ENCODE measurements around the gene ATP5F1D.
"Not testable (repeated sequence)": the region's sequence is repeated elsewhere in the genome, so short reads cannot be mapped to it uniquely, and the experiment has no call there.

Gene ATP5F1D

DNA sequence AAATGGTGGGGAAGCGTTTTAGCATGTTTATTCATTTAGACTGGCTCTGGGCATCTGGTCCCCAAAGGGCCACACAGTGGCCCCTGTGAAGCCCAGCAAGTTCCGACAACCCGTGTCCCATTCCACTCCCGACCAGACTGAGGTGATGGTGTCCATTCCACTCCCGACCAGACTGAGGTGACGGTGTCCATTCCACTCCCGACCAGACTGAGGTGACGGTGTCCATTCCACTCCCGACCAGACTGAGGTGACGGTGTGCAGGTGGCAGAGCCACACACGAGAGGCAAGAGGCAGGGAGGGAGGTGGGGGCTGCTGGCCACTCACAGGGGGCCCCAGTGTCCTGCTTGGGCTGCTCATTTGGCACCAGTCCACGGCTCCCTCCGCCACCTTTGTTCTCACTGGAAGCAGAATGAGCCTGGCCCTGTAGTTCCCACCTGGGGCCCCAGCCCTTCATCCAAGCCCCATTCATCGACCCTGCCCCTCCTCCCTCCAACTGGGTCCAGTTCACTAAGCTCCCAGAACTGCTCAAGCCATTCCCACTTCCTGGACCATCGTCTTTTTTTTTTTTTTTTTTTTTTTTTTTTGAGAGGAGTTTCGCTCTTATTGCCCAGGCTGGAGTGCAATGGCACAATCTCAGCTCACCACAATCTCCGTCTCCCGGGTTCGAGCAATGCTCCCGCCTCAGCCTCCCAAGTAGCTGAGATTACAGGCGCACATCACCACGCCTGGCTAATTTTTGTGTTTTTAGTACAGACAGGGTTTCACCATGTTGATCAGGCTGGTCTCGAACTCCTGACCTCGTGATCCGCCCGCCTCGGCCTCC, 4.9 kb downstream of the ATP5F1D start:
- not testable (repeated sequence) for H3K4me3 Mint-ChIP-seq; H3K36me3 Mint-ChIP-seq (ENCODE audit: low read depth)

DNA sequence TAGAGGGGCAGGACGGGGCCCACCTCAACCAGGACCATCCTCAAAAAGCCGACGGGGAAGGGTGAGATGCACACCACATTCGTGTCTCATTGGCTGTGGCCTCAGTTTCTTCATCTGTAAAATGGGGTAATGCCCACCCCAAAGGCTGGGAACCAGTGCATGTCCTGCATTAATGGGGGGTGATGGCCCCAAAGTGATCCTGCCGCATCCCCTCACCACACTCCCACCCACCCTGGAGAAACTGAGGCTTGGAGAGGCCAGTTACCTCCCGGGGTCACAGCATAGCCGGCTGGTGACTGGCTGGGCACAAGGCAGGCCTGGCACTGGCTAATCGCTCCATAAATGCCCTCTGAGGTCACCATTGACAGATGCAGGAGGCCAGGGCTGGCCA, 6.2 kb downstream of the ATP5F1D start:
- peaks cover 16% of the 10 kb centered on the region for H3K4me1 Mint-ChIP-seq (ENCODE audit: low read depth)
- peaks cover 13% of the 10 kb centered on the region for H3K36me3 Mint-ChIP-seq (ENCODE audit: low read depth)
- no peaks in the 10 kb centered on the region for H3K9me3 Mint-ChIP-seq
- H3K27ac Mint-ChIP-seq, result no peak overlapping the region
- H3K4me3 Mint-ChIP-seq, result peak overlapping the region; percentile 23
- no peaks in the 10 kb centered on the region for H3K27me3 Mint-ChIP-seq

More for the DNA sequence above, 4.9 kb downstream of the ATP5F1D start:
- H3K4me1 Mint-ChIP-seq (ENCODE audit: low read depth), result peaks cover 23% of the 10 kb centered on the region
- not testable (repeated sequence) for H3K27me3 Mint-ChIP-seq, H3K27ac Mint-ChIP-seq, H3K9me3 Mint-ChIP-seq

- peaks cover 14% of the 10 kb centered on the region for H3K36me3 Mint-ChIP-seq (ENCODE audit: low read depth)
- no peaks in the 10 kb centered on the region for H3K9me3 Mint-ChIP-seq
- peak within 1 kb of the TSS; percentile 79 for H3K4me3 Mint-ChIP-seq
- no peaks in the 10 kb centered on the region for H3K27me3 Mint-ChIP-seq
- H3K27ac Mint-ChIP-seq, result peak within 1 kb of the TSS; percentile 77
- H3K4me1 Mint-ChIP-seq (ENCODE audit: low read depth), result peaks cover 12% of the 10 kb centered on the region
Measured at GRCh38 chr19:1248139-1248785, 6.7 kb downstream of the ATP5F1D start, which contains the start of gene MIDN. Gene MIDN, plus strand, starts transcription at chr19:1248583. Its CDS starts 1,714 bp downstream, at chr19:1250297.

DNA sequence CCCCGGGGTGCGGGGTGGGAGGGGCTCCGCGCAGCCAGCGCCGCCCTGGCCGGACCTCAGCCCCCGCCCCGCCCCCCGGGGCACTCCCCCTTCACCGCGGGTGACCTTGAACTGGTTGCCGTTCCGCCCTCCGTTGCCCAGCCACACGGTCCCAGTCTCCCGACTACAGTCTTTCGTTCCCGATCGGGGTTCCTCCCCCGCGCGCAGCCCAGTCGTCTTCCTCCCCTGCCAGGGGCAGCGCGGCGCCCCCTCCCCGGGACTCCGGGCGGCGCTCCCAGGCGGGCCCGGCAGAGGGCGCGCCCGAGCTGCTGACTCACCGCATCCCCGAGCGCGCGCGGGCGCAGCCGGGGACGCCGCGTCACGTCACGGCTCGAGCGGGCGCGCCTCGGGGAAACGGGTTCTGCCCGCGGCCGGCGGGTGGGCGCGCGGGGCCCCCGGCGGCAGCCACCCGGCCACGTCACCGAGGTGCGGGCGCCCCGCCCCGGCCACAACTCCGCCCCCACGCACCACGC, 7.3 kb downstream of the ATP5F1D start:
- H3K36me3 Mint-ChIP-seq (ENCODE audit: low read depth), result peaks cover 17% of the 10 kb centered on the region
- peak overlapping the region; percentile 77 for H3K27ac Mint-ChIP-seq
- H3K27me3 Mint-ChIP-seq, result no peaks in the 10 kb centered on the region

DNA sequence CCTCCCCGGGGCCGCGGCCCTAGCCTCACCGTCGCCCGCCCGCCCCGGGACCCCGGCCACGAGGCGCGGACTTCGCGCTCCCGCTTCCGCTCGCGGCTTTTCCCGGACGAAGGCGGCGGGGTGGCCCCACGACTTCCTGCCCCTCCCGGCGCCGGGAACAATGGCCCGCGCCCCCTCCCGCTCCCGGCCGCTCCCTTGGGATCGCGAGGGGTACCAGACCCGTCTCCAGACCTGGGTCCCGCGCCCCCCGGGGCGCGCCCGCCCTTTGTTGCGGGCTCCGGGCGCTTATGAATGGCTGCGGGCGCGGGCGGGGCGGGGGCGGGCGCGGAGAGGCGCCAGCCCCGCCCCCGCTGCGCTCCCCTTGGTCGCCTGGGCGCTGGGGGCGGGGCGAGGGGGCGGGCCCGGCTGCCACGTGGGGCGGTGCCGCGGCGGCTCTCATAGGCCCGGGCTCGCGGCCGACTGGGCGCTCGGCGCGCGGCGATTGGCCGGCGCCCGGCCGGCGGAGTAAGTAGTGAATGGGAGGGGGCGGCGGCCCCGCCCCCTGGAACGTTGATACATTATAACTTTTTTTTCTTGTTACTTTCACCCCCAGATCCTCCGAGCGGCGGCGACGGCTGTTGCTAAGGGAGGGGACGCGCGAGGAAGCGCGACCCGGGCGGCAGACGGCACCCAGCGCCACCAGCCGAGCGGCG, 7.9 kb downstream of the ATP5F1D start:
- Mint-ChIP-seq H3K4me3 (peak overlapping the region; percentile 79), H3K4me1 (ENCODE audit: low read depth) (peaks cover 11% of the 10 kb centered on the region), H3K27ac (peak overlapping the region; percentile 71), H3K36me3 (ENCODE audit: low read depth) (peaks cover 18% of the 10 kb centered on the region), H3K27me3 (no peaks in the 10 kb centered on the region), H3K9me3 (no peaks in the 10 kb centered on the region)

More for the DNA sequence above, 7.3 kb downstream of the ATP5F1D start:
- no peaks in the 10 kb centered on the region for H3K9me3 Mint-ChIP-seq
- peak overlapping the region; percentile 79 for H3K4me3 Mint-ChIP-seq
- peaks cover 11% of the 10 kb centered on the region for H3K4me1 Mint-ChIP-seq (ENCODE audit: low read depth)

GRCh38 chr19:1249990-1250436, 8.5 kb downstream of the ATP5F1D start:
- H3K27me3 Mint-ChIP-seq, result no peaks in the 10 kb centered on the region
- no peaks in the 10 kb centered on the region for H3K9me3 Mint-ChIP-seq
- H3K36me3 Mint-ChIP-seq (ENCODE audit: low read depth), result peaks cover 23% of the 10 kb centered on the region
- H3K4me3 Mint-ChIP-seq, result peak overlapping the region; percentile 79
- peaks cover 13% of the 10 kb centered on the region for H3K4me1 Mint-ChIP-seq (ENCODE audit: low read depth)
- H3K27ac Mint-ChIP-seq, result peak overlapping the region; percentile 71

- Mint-ChIP-seq H3K36me3 (ENCODE audit: low read depth) (peaks cover 28% of the 10 kb centered on the region), H3K9me3 (no peaks in the 10 kb centered on the region), H3K27me3 (no peaks in the 10 kb centered on the region), H3K4me3 (peak overlapping the region; percentile 94), H3K4me1 (ENCODE audit: low read depth) (peaks cover 14% of the 10 kb centered on the region), H3K27ac (peak overlapping the region; percentile 95)
Measured at GRCh38 chr19:1250437-1251260, 9.1 kb downstream of the ATP5F1D start.

DNA sequence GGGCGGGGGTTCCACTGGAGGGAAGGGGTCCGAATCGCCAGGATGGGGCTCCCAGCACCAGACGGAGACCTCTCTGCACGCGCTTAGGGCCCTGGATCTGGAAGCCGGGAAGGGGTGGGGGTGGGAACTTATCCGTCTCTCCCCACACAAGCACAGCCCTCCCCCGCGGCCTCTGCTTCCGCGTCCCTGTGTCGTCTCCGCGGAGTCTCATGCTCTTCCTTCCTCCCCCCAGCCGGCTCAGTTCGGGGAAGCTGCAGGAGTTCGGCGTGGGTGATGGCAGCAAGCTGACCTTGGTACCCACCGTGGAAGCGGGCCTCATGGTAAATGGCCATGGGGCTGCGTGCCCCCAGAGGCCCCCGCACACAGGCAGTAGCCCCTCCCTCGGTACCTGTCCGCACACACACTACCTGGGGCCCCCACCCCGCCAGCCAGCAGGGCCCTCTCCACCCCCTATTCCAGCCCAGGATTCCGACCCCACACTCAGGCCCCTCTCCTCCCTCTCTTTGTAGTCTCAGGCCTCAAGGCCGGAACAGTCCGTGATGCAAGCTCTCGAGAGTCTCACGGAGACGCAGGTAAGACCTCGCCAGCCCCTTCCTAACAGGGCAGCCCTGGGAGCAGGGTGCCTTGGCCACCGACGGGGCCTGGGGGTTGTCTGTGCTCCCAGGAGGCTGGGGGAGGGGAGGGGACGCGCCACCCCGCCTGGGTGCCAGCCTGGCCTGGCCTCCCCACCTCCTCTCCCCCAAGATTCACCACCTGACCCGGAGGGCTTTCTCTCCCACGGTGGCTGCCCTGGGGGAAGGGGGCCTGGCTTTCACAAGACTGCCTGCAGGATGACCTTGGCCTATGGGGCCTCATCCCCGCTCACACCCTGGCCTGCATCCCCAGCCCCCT, 10.0 kb downstream of the ATP5F1D start:
- Mint-ChIP-seq H3K36me3 (ENCODE audit: low read depth) (peaks cover 31% of the 10 kb centered on the region), H3K27ac (peak overlapping the region; percentile 95), H3K4me1 (ENCODE audit: low read depth) (peaks cover 17% of the 10 kb centered on the region), H3K27me3 (no peaks in the 10 kb centered on the region), H3K9me3 (no peaks in the 10 kb centered on the region), H3K4me3 (peak overlapping the region; percentile 94)

DNA sequence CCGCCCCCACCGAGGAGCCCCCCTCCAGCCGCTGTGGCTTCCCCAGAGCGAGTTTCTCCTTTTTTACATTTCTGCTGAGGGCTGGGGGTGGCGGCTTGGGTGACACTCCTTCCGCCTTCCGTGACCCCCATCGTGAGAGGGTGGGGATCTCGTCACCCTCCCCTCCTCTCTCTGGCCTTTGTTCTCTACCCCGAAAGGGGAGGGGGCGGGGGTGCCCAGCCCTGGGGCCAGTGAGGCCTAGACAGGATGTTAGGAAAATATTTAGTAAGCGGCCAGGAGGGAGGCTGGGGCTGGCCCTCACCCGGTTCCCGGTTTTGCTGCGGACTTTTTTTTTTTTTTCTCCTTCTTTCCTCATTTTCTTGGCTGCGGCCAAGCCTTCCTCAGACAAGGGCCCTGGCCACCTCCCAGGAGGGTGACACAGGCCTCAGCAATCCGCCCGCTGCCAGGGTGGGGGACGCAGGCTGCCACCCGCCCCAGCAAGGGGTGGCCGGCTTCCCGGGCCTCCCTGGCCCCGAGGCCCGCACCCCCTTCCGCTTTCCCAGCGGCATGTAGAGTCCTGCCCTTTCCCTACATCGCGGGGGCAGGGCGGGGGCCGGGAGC, 10.8 kb downstream of the ATP5F1D start:
- no peaks in the 10 kb centered on the region for H3K27me3 Mint-ChIP-seq
- H3K27ac Mint-ChIP-seq, result peak overlapping the region; percentile 86
- peak overlapping the region; percentile 94 for H3K4me3 Mint-ChIP-seq
- no peaks in the 10 kb centered on the region for H3K9me3 Mint-ChIP-seq
- peaks cover 32% of the 10 kb centered on the region for H3K36me3 Mint-ChIP-seq (ENCODE audit: low read depth)
- peaks cover 21% of the 10 kb centered on the region for H3K4me1 Mint-ChIP-seq (ENCODE audit: low read depth)

- H3K36me3 Mint-ChIP-seq (ENCODE audit: low read depth), result peaks cover 39% of the 10 kb centered on the region
- peak overlapping the region; percentile 87 for H3K27ac Mint-ChIP-seq
- no peaks in the 10 kb centered on the region for H3K27me3 Mint-ChIP-seq
- peaks cover 28% of the 10 kb centered on the region for H3K4me1 Mint-ChIP-seq (ENCODE audit: low read depth)
- peak overlapping the region; percentile 73 for H3K4me3 Mint-ChIP-seq
- H3K9me3 Mint-ChIP-seq, result no peaks in the 10 kb centered on the region
Measured at GRCh38 chr19:1252821-1253513, 11.4 kb downstream of the ATP5F1D start.

DNA sequence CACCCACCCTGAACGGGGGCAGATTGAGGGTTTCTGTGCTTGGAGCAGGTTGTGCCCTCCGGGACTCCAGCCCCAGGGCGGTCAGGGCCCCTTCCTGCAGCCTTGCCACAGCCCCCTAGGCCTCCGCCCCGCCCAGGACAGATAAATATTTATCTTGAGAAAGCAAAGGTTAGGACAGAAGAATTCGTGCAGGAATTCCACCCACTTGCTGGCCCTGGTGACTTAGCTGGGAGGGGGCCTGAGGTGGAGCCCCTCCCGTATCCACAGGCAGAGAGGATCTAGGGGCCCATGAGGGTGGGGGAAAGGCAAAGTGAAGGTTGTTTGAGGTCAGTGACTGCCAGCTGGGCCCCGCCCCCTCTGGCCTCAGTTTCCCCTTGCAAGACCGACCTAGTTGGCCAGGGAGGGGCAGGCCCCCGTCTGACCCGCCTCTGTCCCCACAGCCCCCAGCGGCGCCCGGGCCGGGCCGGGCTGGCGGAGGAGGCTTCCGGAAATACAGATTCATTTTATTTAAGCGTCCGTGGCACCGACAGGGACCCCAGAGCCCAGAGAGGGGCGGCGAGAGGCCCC, 12.0 kb downstream of the ATP5F1D start:
- Mint-ChIP-seq H3K9me3 (no peaks in the 10 kb centered on the region), H3K36me3 (ENCODE audit: low read depth) (peaks cover 39% of the 10 kb centered on the region), H3K4me1 (ENCODE audit: low read depth) (peaks cover 34% of the 10 kb centered on the region), H3K27ac (peak overlapping the region; percentile 87), H3K4me3 (peak overlapping the region; percentile 73), H3K27me3 (no peaks in the 10 kb centered on the region)

- Mint-ChIP-seq H3K36me3 (ENCODE audit: low read depth) (peaks cover 39% of the 10 kb centered on the region), H3K27me3 (no peaks in the 10 kb centered on the region), H3K9me3 (no peaks in the 10 kb centered on the region), H3K4me3 (peak overlapping the region; percentile 20), H3K4me1 (ENCODE audit: low read depth) (peaks cover 39% of the 10 kb centered on the region), H3K27ac (no peak overlapping the region)
Measured at GRCh38 chr19:1254081-1254527, 12.6 kb downstream of the ATP5F1D start.
